ENCODE data around the gene LPIN2. TPM values are rescaled to one million over a fixed set of nuclear protein-coding genes. Genes with fewer than 3 reads are reported as not detected.

LPIN2 gene
- total RNA-seq, 1 experiment from 2014 or later = 33.5 TPM

DNA sequence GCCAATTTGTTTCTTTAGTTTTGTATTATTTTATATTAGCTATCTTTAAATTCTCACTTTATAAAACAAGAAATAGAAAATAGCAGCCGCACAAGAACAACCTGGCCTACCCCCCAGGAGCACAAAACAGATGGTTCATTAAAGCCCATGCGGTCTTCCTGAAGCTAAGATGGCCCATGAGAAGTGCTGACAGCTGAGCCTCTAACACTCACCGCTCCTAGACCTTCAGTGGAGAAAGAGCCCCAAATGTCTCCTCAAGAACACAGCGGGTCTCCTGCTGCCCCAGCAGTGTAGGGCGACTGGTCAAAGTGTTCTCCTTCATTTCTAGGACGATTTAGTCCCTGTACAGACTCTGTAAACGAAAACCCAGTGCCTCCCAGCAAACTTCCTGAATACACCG lies 45.1 kb downstream of the LPIN2 start:
- peak; percentile 78 for DNase-seq (ENCODE audit: low spot score)
- in situ Hi-C loops (cut with HindIII; ENCODE audit: low sequenced_read_pairs) = no loop called here

GRCh38 chr18:2967357-2967756 lies 45.6 kb downstream of the LPIN2 start:
- no peak for DNase-seq (ENCODE audit: low spot score)
- in situ Hi-C loops (cut with HindIII; ENCODE audit: low sequenced_read_pairs) = no loop called here

GRCh38 chr18:2966560-2966959 lies 46.4 kb downstream of the LPIN2 start:
- in situ Hi-C loops (cut with HindIII; ENCODE audit: low sequenced_read_pairs) = no loop called here
- no peak for DNase-seq (ENCODE audit: low spot score)

GRCh38 chr18:2965797-2966196 lies 47.1 kb downstream of the LPIN2 start:
- DNase-seq (ENCODE audit: low spot score) = no peak
- in situ Hi-C loops (cut with HindIII; ENCODE audit: low sequenced_read_pairs) = no loop called here

- DNase-seq (ENCODE audit: low spot score) = no peak
- in situ Hi-C loops (cut with HindIII; ENCODE audit: low sequenced_read_pairs) = no loop called here
These were observed 48.5 kb downstream of the LPIN2 start for GRCh38 chr18:2964361-2965010.

Other genes with a start within 250 kb of the LPIN2 start
- 0.06 and 0.07 TPM in 2 replicates for gene EMILIN2, start 166.1 kb downstream of the LPIN2 start, total RNA-seq (2014; rRNA removed; shearing (Covaris generic))
- 0.06 and 0.17 TPM in 2 replicates for gene MYOM1, start 206.8 kb upstream of the LPIN2 start, total RNA-seq (2014; rRNA removed; shearing (Covaris generic))
- gene MYL12A, start 234.7 kb upstream of the LPIN2 start, total RNA-seq (2014; rRNA removed; shearing (Covaris generic)) = 1,097 and 1,243 TPM in 2 replicates
- gene MYL12B, start 249.0 kb upstream of the LPIN2 start, total RNA-seq (2014; rRNA removed; shearing (Covaris generic)) = 803 and 820 TPM in 2 replicates